PC-3 (cell line): ENCODE results near the gene SEPTIN14. TPM values are rescaled to one million over a fixed set of nuclear protein-coding genes. Genes with fewer than 3 reads are reported as not detected.
"Not testable (repeated sequence)": the region's sequence is repeated elsewhere in the genome, so short reads cannot be mapped to it uniquely, and the experiment has no call there.

Experiments
- ATAC-seq: fragments of 200-7000 bp; cut with Tn5 transposase; 2 replicates; pipeline ENCODE4 v1.9.1; 2020; ENCODE audit warnings: mild to moderate bottlenecking, moderate library complexity
- BruUV-seq: library from RNA; stranded (reverse); fragments of 400-500 nt; replicated peaks from 2 replicates; lab custom pipeline; 2021; lab: Mats Ljungman, UMichigan
- CTCF ChIA-PET: fragments of 300-600 bp; sonication (Branson Sonifier 250); formaldehyde crosslinking; loops from one replicate; lab custom pipeline; 2022; ENCODE audit warnings: antibody characterized with exemption; lab: Charles Lee
- POLR2A ChIA-PET: fragments of 300-600 bp; sonication (Branson Sonifier 250); formaldehyde crosslinking; loops from one replicate; lab custom pipeline; 2022; ENCODE audit warnings: antibody characterized with exemption; ENCODE audit not compliant: unreplicated experiment; lab: Charles Lee
- DNase-seq: peaks from one replicate; pipeline ENCODE4 v3.0.0-alpha.2; 2015
- H2AFZ ChIP-seq: fragments of 300-600 bp; sonication (generic); 2 replicates; pipeline ENCODE4 v1.6.0; 2016; ENCODE audit warnings: antibody characterized with exemption, low read length
- H3F3A ChIP-seq: fragments of 300-600 bp; sonication (generic); one replicate; pipeline ENCODE4 v1.6.0; 2017; ENCODE audit warnings: antibody characterized with exemption, low read length, control low read depth, mild to moderate bottlenecking; ENCODE audit not compliant: unreplicated experiment
- H3K27ac ChIP-seq: fragments of 300-600 bp; sonication (generic); 2 replicates; pipeline ENCODE4 v1.5.1; 2016; ENCODE audit warnings: mild to moderate bottlenecking, low read length
- H3K27me3 ChIP-seq: fragments of 300-600 bp; sonication (generic); 2 replicates; pipeline ENCODE4 v1.6.1; 2016; ENCODE audit warnings: low read length, mixed read lengths
- H3K36me3 ChIP-seq: fragments of 300-600 bp; sonication (generic); 2 replicates; pipeline ENCODE4 v1.6.1; 2016; ENCODE audit warnings: low read depth, mixed run types, low read length, mixed read lengths
- H3K4me1 ChIP-seq: fragments of 300-600 bp; sonication (generic); 2 replicates; pipeline ENCODE4 v1.5.1; 2016; ENCODE audit warnings: low read length; ENCODE audit not compliant: insufficient read depth
- H3K4me2 ChIP-seq: fragments of 300-600 bp; sonication (generic); 2 replicates; pipeline ENCODE4 v1.6.0; 2016; ENCODE audit warnings: low read length
- H3K4me3 ChIP-seq: fragments of 300-600 bp; sonication (generic); 2 replicates; pipeline ENCODE4 v1.5.1; 2016; ENCODE audit warnings: mild to moderate bottlenecking, low read length, mixed read lengths
- H3K79me2 ChIP-seq: fragments of 300-600 bp; sonication (generic); 2 replicates; pipeline ENCODE4 v1.6.1; 2017; ENCODE audit warnings: low read length, mixed read lengths
- H3K9ac ChIP-seq: fragments of 300-600 bp; sonication (generic); 2 replicates; pipeline ENCODE4 v1.6.0; 2016; ENCODE audit warnings: mild to moderate bottlenecking, low read length
- H3K9me2 ChIP-seq: fragments of 300-600 bp; sonication (generic); replicated peaks from 2 replicates; pipeline ENCODE4 v1.6.1; 2016; ENCODE audit warnings: mixed run types, low read length, mixed read lengths
- H3K9me3 ChIP-seq: fragments of 300-600 bp; sonication (generic); 2 replicates; pipeline ENCODE4 v1.6.1; 2016; ENCODE audit warnings: low read length, mixed read lengths
- H4K20me1 ChIP-seq: fragments of 300-600 bp; sonication (generic); 2 replicates; pipeline ENCODE4 v1.6.1; 2016; ENCODE audit warnings: low read length, mixed read lengths
- CTCF ChIP-seq: fragments of 300-600 bp; sonication (generic); conservative IDR thresholded peaks from 2 replicates; pipeline ENCODE4 v1.5.1; 2017; ENCODE audit warnings: antibody characterized with exemption, low read depth, mild to moderate bottlenecking, low read length
- EZH2 ChIP-seq: fragments of 300-600 bp; sonication (generic); IDR thresholded peaks from one replicate; pipeline ENCODE4 v1.6.1; 2017; ENCODE audit warnings: antibody characterized with exemption, mild to moderate bottlenecking, low read length; ENCODE audit not compliant: unreplicated experiment
- EZH2phosphoT487 ChIP-seq: fragments of 300-600 bp; sonication (generic); IDR thresholded peaks from 2 replicates; pipeline ENCODE4 v1.6.1; 2018; ENCODE audit warnings: mild to moderate bottlenecking, antibody characterized with exemption, low read length, borderline replicate concordance
- intact Hi-C: fragments of 100-400 bp; cut with micrococcal nuclease; formaldehyde crosslinking; loops from 2 replicates; pipeline ENCODE4 v1.9.0; 2023
- total RNA-seq: library from RNA; depleted of rRNA; stranded (reverse); fragments of >200 nt; gene quantifications from 2 replicates; pipeline ENCODE4 v1.2.3, GENCODE V29; 2014

The SEPTIN14 gene
- total RNA-seq, 1 experiment from 2014 or later: not detected

GRCh38 chr7:55877308-55877707 lies 14.8 kb upstream of the SEPTIN14 start:
- no peaks in the 10 kb centered on the region for H4K20me1 ChIP-seq
- ATAC-seq (no peak), DNase-seq (no peak)
- H3K4me2 ChIP-seq: no peak overlapping the region
- POLR2A ChIA-PET: no interaction called here
- no peaks in the 10 kb centered on the region for H3K9me3 ChIP-seq
- no peak overlapping the region for H3K9ac ChIP-seq
- no peak overlapping the region for H3K27ac ChIP-seq
- no peak for TF ChIP-seq EZH2
- TF ChIP-seq EZH2phosphoT487: no peak
- no peak for TF ChIP-seq CTCF
- CTCF ChIA-PET: no interaction called here
- no peaks in the 10 kb centered on the region for H3K36me3 ChIP-seq
- BruUV-seq: no TSS peak
- H2AFZ ChIP-seq: no peak overlapping the region
- no peaks in the 10 kb centered on the region for H3F3A ChIP-seq
- H3K27me3 ChIP-seq: no peaks in the 10 kb centered on the region
- H3K4me1 ChIP-seq: no peaks in the 10 kb centered on the region
- H3K79me2 ChIP-seq: no peaks in the 10 kb centered on the region
- no peak overlapping the region for H3K4me3 ChIP-seq
- intact Hi-C loops: no loop called here
- no peaks in the 10 kb centered on the region for H3K9me2 ChIP-seq

GRCh38 chr7:55873765-55874164 lies 11.2 kb upstream of the SEPTIN14 start:
- H3K27ac ChIP-seq: no peak overlapping the region
- no peaks in the 10 kb centered on the region for H3K4me1 ChIP-seq
- no peak for TF ChIP-seq CTCF
- TF ChIP-seq EZH2phosphoT487: no peak
- TF ChIP-seq EZH2: no peak
- ChIA-PET POLR2A (no interaction called here), CTCF (no interaction called here)
- no peaks in the 10 kb centered on the region for H3K9me3 ChIP-seq
- H2AFZ ChIP-seq: no peak overlapping the region
- no peaks in the 10 kb centered on the region for H3K79me2 ChIP-seq
- no peaks in the 10 kb centered on the region for H3K27me3 ChIP-seq
- intact Hi-C loops: no loop called here
- H3K36me3 ChIP-seq: no peaks in the 10 kb centered on the region
- DNase-seq (no peak), ATAC-seq (no peak)
- H3K9me2 ChIP-seq: no peaks in the 10 kb centered on the region
- BruUV-seq: no TSS peak
- no peak overlapping the region for H3K4me3 ChIP-seq
- no peaks in the 10 kb centered on the region for H4K20me1 ChIP-seq
- no peak overlapping the region for H3K4me2 ChIP-seq
- H3K9ac ChIP-seq: no peak overlapping the region
- no peaks in the 10 kb centered on the region for H3F3A ChIP-seq

GRCh38 chr7:55871932-55872485 lies 9.5 kb upstream of the SEPTIN14 start:
- no peaks in the 10 kb centered on the region for H3K4me1 ChIP-seq
- H3F3A ChIP-seq: no peaks in the 10 kb centered on the region
- H3K9ac ChIP-seq: no peak overlapping the region
- intact Hi-C loops: no loop called here
- H3K4me2 ChIP-seq: no peak overlapping the region
- ChIA-PET CTCF (no interaction called here), POLR2A (no interaction called here)
- no peaks in the 10 kb centered on the region for H3K79me2 ChIP-seq
- H2AFZ ChIP-seq: no peak overlapping the region
- BruUV-seq: no TSS peak
- no peaks in the 10 kb centered on the region for H3K27me3 ChIP-seq
- H3K36me3 ChIP-seq: no peaks in the 10 kb centered on the region
- H3K4me3 ChIP-seq: no peak overlapping the region
- H4K20me1 ChIP-seq: no peaks in the 10 kb centered on the region
- ATAC-seq (no peak), DNase-seq (no peak)
- H3K27ac ChIP-seq: no peak overlapping the region
- TF ChIP-seq CTCF: no peak
- TF ChIP-seq EZH2phosphoT487: no peak
- no peak for TF ChIP-seq EZH2
- H3K9me3 ChIP-seq: no peaks in the 10 kb centered on the region
- no peaks in the 10 kb centered on the region for H3K9me2 ChIP-seq

GRCh38 chr7:55868989-55869388 lies 6.4 kb upstream of the SEPTIN14 start:
- CTCF ChIA-PET, H2AFZ ChIP-seq, H3K36me3 ChIP-seq, DNase-seq, H4K20me1 ChIP-seq, POLR2A ChIA-PET, H3K79me2 ChIP-seq, H3K9me3 ChIP-seq, ATAC-seq, H3K9ac ChIP-seq, H3K27ac ChIP-seq, intact Hi-C loops, BruUV-seq, H3K4me2 ChIP-seq, H3K4me3 ChIP-seq, H3K27me3 ChIP-seq, H3F3A ChIP-seq, H3K9me2 ChIP-seq, H3K4me1 ChIP-seq: not testable (repeated sequence)
